Liver (tissue), 9 donors: ENCODE data around the gene P3H1. TPM values are rescaled to one million over a fixed set of nuclear protein-coding genes. Genes with fewer than 3 reads are reported as not detected.

ENCODE experiments used
- DNase-seq: peaks from one replicate; pipeline ENCODE4 v3.0.0-alpha.2; 2017; ENCODE audit warnings: low spot score
- H3K27ac ChIP-seq, 2 donors: one replicate each; pipeline ENCODE4 v1.7.0; 2013; ENCODE audit warnings: inconsistent platforms in 2 of 2, low read length in 2 of 2, control low read depth in 1 of 2, low read depth in 1 of 2, mild to moderate bottlenecking in 1 of 2
- H3K27me3 ChIP-seq, 4 donors: one replicate each; pipeline versions ENCODE4 v1.6.1 to v1.7.0; 2013; ENCODE audit warnings: low read length in 3 of 4, inconsistent platforms in 1 of 4, mild to moderate bottlenecking in 1 of 4, moderate library complexity in 1 of 4; ENCODE audit not compliant: control insufficient read depth in 4 of 4, insufficient read depth in 4 of 4
- H3K36me3 ChIP-seq, 4 donors: one replicate each; pipeline versions ENCODE4 v1.6.1 to v1.7.0; 2013; ENCODE audit warnings: low read length in 3 of 4, mild to moderate bottlenecking in 3 of 4, low read depth in 1 of 4, moderate library complexity in 1 of 4; ENCODE audit not compliant: control insufficient read depth in 4 of 4, insufficient read depth in 3 of 4
- H3K4me1 ChIP-seq, 4 donors: one replicate each; pipeline versions ENCODE4 v1.6.1 to v1.7.0; 2013; ENCODE audit warnings: low read length in 3 of 4, mild to moderate bottlenecking in 3 of 4, moderate library complexity in 1 of 4; ENCODE audit not compliant: control insufficient read depth in 4 of 4, insufficient read depth in 4 of 4
- H3K4me3 ChIP-seq, 3 donors: one replicate each; pipeline versions ENCODE4 v1.6.1 to v1.7.0; 2013; ENCODE audit warnings: low read length in 3 of 3, control low read depth in 1 of 3, low read depth in 1 of 3, mild to moderate bottlenecking in 1 of 3
- H3K9ac ChIP-seq, 2 donors: one replicate each; pipeline ENCODE4 v1.7.0; 2013; ENCODE audit warnings: low read length in 2 of 2, mild to moderate bottlenecking in 2 of 2, moderate library complexity in 2 of 2, control low read depth in 1 of 2, low read depth in 1 of 2
- H3K9me3 ChIP-seq, 4 donors: one replicate each; pipeline versions ENCODE4 v1.6.1 to v1.7.0; 2013; ENCODE audit warnings: low read length in 3 of 4; ENCODE audit not compliant: control insufficient read depth in 4 of 4
- EGR1 ChIP-seq, 2 donors: IDR thresholded peaks; 2 replicates each; pipeline ENCODE4 v1.6.1; 2016 to 2018; ENCODE audit warnings: antibody characterized with exemption in 2 of 2, low read depth in 2 of 2
- FOXA1 ChIP-seq: IDR thresholded peaks from 2 replicates; pipeline ENCODE4 v1.6.1; 2016; ENCODE audit warnings: antibody characterized with exemption
- FOXA2 ChIP-seq: IDR thresholded peaks from 2 replicates; pipeline ENCODE4 v1.6.1; 2016; ENCODE audit warnings: antibody characterized with exemption
- GABPA ChIP-seq, 2 donors: IDR thresholded peaks in 1 of 2; conservative IDR thresholded peaks in 1 of 2; 2 replicates each; pipeline ENCODE4 v1.6.1; 2016; ENCODE audit warnings: antibody characterized with exemption in 2 of 2, mild to moderate bottlenecking in 1 of 2, moderate library complexity in 1 of 2
- HNF4A ChIP-seq, 2 donors: conservative IDR thresholded peaks; 2 replicates each; pipeline ENCODE4 v1.6.1; 2016; ENCODE audit warnings: antibody characterized with exemption in 2 of 2, mild to moderate bottlenecking in 2 of 2
- HNF4G ChIP-seq: IDR thresholded peaks from 2 replicates; pipeline ENCODE4 v1.6.1; 2016; ENCODE audit warnings: antibody characterized with exemption
- JUND ChIP-seq, 2 donors: IDR thresholded peaks; 2 replicates each; pipeline ENCODE4 v1.6.1; 2016; ENCODE audit warnings: antibody characterized with exemption in 2 of 2
- MAX ChIP-seq: IDR thresholded peaks from 2 replicates; pipeline ENCODE4 v1.6.1; 2016; ENCODE audit warnings: antibody characterized with exemption
- NR2F2 ChIP-seq: IDR thresholded peaks from 2 replicates; pipeline ENCODE4 v1.6.1; 2016; ENCODE audit warnings: antibody characterized with exemption
- REST ChIP-seq: IDR thresholded peaks from 2 replicates; pipeline ENCODE4 v1.6.1; 2016; ENCODE audit warnings: antibody characterized with exemption, mild to moderate bottlenecking
- RXRA ChIP-seq, 2 donors: IDR thresholded peaks; 2 replicates each; pipeline ENCODE4 v1.6.1; 2017 to 2018; ENCODE audit warnings: antibody characterized with exemption in 2 of 2, mild to moderate bottlenecking in 1 of 2
- SP1 ChIP-seq: IDR thresholded peaks from 2 replicates; pipeline ENCODE4 v1.6.1; 2018; ENCODE audit warnings: antibody characterized with exemption, mild to moderate bottlenecking
- YY1 ChIP-seq: IDR thresholded peaks from 2 replicates; pipeline ENCODE4 v1.6.1; 2016; ENCODE audit warnings: antibody characterized with exemption, mild to moderate bottlenecking
- ZBTB33 ChIP-seq: IDR thresholded peaks from 2 replicates; pipeline ENCODE4 v1.6.1; 2016; ENCODE audit warnings: antibody characterized with exemption
- WGBS: extraction: QIAGEN DNeasy Blood & Tissue Kit; methylation state at CpG from one replicate; pipeline ENCODE4 v1.1.7; 2013; 5-methylcytosine and 5-hydroxymethylcytosine counted together
- polyA plus RNA-seq, 2 donors: library from polyadenylated mRNA; stranded (reverse) in 1 of 2; unstranded in 1 of 2; fragments of 200-250 nt in 1 of 2; fragments of >200 nt in 1 of 2; fragmentation: Nextera tagmentation in 1 of 2; extraction: Ambion mirVana in 1 of 2; gene quantifications; one replicate each; pipeline versions ENCODE4 v1.2.1 to v1.2.3, GENCODE V29; 2013 to 2015
- total RNA-seq, 2 donors: library from RNA; depleted of rRNA; stranded (reverse); fragments of >200 nt; gene quantifications; one replicate each; pipeline ENCODE4 v1.2.3, GENCODE V29; 2014
- donor health status: healthy.
- donor health status: healthy.
- donor health status: healthy.
- donor health status: healthy.
- donor health status: healthy.

Gene P3H1
- total and polyA plus RNA-seq, 4 donors: 14.9 to 28.0 (median 22.7) TPM

DNA sequence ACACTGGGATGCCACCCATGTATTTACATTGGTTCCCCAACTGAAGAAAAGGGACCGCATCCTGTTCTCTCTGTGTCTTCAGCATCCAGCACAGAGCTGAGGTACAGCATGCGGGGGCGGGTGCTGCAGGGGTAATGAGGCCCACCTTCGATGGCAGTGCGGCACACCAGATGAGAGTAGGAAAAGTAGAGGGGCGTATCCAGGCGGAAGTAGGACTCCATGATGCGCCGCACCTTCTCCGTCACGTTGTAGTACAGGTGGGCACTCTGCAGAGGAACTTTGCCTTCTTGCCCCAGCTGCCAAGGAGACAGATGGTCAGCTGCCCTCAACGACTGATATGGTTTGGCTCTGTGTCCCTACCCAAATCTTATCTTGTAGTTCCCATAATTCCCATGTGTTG, 16.8 kb downstream of the P3H1 start:
- H3K4me1 ChIP-seq: no peaks in the 10 kb centered on the region
- 95% methylated on average over 12 of the region's 12 CpGs for WGBS
- TF ChIP-seq JUND (IDR thresholded peaks at IDR 0.05) (no peak), FOXA1 (no peak), EGR1 (IDR thresholded peaks at IDR 0.05; ENCODE audit: low read depth in 2 of 2) (no peak), HNF4G (no peak), MAX (no peak), NR2F2 (no peak), RXRA (IDR thresholded peaks at IDR 0.05) (no peak), SP1 (no peak), YY1 (no peak), ZBTB33 (no peak)
- no peak overlapping the region for H3K27ac ChIP-seq
- H3K27me3 ChIP-seq: no peaks in the 10 kb centered on the region
- H3K36me3 ChIP-seq: peaks cover 14 to 74% (median 42%) of the 10 kb centered on the region in 4 donors
- no peak for DNase-seq
- H3K9me3 ChIP-seq: no peaks in the 10 kb centered on the region
- no peak overlapping the region for H3K9ac ChIP-seq
- no peak overlapping the region for H3K4me3 ChIP-seq

- TF ChIP-seq YY1 (no peak), JUND (IDR thresholded peaks at IDR 0.05) (no peak), EGR1 (IDR thresholded peaks at IDR 0.05; ENCODE audit: low read depth in 2 of 2) (no peak), REST (no peak), GABPA (IDR thresholded peaks at IDR 0.05 in 1 of 2, conservative IDR thresholded peaks at IDR 0.05 in 1 of 2) (no peak), ZBTB33 (no peak), HNF4G (no peak), HNF4A (conservative IDR thresholded peaks at IDR 0.05) (no peak), FOXA2 (no peak)
- no peak overlapping the region for H3K27ac ChIP-seq
- WGBS: 86% methylated on average over 14 of the region's 14 CpGs
- no peaks in the 10 kb centered on the region for H3K27me3 ChIP-seq
- H3K9ac ChIP-seq: no peak overlapping the region
- no peaks in the 10 kb centered on the region for H3K4me1 ChIP-seq
- H3K9me3 ChIP-seq: no peaks in the 10 kb centered on the region
- peaks cover 9 to 61% (median 32%) of the 10 kb centered on the region in 4 donors for H3K36me3 ChIP-seq
- H3K4me3 ChIP-seq: no peak overlapping the region
- no peak for DNase-seq
Observed at GRCh38 chr1:42748461-42749410, 18.1 kb downstream of the P3H1 start.
